Breast epithelium (tissue), 3 donors: Measurements from ENCODE around the gene FMO5.

Experiments
- CTCF ChIP-seq, 3 donors: fragments of 450-650 bp; IDR thresholded peaks; one replicate each; pipeline ENCODE4 v1.5.1; 2016 to 2017; ENCODE audit warnings: antibody characterized with exemption in 3 of 3, mild to moderate bottlenecking in 3 of 3, moderate library complexity in 3 of 3
- POLR2AphosphoS5 ChIP-seq, 3 donors: sonication (generic); formaldehyde crosslinking; IDR thresholded peaks; one replicate each; pipeline ENCODE4 v1.6.1; 2017; ENCODE audit warnings: antibody characterized with exemption in 3 of 3

- TF ChIP-seq CTCF (IDR thresholded peaks at IDR 0.05), result no peak
- no peak for TF ChIP-seq POLR2AphosphoS5 (IDR thresholded peaks at IDR 0.05)
These were observed 35.6 kb downstream of the FMO5 start for GRCh38 chr1:147189514-147189913.
